Kidney capillary endothelial cell (primary cell): ENCODE data around the gene C1orf167.

ENCODE experiments used
- DNase-seq: peaks from one replicate; pipeline ENCODE4 v3.0.0-alpha.2; 2018; ENCODE audit warnings: low spot score

Gene C1orf167

GRCh38 chr1:11761988-11762406, at the start of gene C1orf167:
TSS of gene C1orf167 (plus strand) at chr1:11762193. CDS start at chr1:11764401, 2,208 bp downstream.
- DNase-seq = no peak

GRCh38 chr1:11712285-11712684, 49.7 kb upstream of the C1orf167 start:
- DNase-seq = no peak

GRCh38 chr1:11713095-11713494, 48.9 kb upstream of the C1orf167 start:
- DNase-seq = no peak

- DNase-seq = no peak
Observed at GRCh38 chr1:11714831-11715575, 47.0 kb upstream of the C1orf167 start.

GRCh38 chr1:11719313-11720032, 42.5 kb upstream of the C1orf167 start:
- DNase-seq = peak; percentile 43

GRCh38 chr1:11720033-11720376, 42.0 kb upstream of the C1orf167 start:
- DNase-seq = no peak

- no peak for DNase-seq
Observed at GRCh38 chr1:11720525-11720924, 41.5 kb upstream of the C1orf167 start.

- no peak for DNase-seq
Observed at GRCh38 chr1:11721311-11721710, 40.7 kb upstream of the C1orf167 start.

GRCh38 chr1:11722538-11722937, 39.5 kb upstream of the C1orf167 start:
- no peak for DNase-seq

GRCh38 chr1:11725616-11726015, 36.4 kb upstream of the C1orf167 start:
- DNase-seq = no peak

GRCh38 chr1:11727119-11727518, 34.9 kb upstream of the C1orf167 start:
- no peak for DNase-seq

GRCh38 chr1:11728126-11728806, 33.7 kb upstream of the C1orf167 start:
- DNase-seq = no peak

- DNase-seq = no peak
Observed at GRCh38 chr1:11729155-11729497, 32.9 kb upstream of the C1orf167 start.

GRCh38 chr1:11729498-11730428, 32.2 kb upstream of the C1orf167 start:
- no peak for DNase-seq

- DNase-seq = peak; percentile 51
Observed at GRCh38 chr1:11730429-11730891, 31.5 kb upstream of the C1orf167 start.

GRCh38 chr1:11731691-11732283, 30.2 kb upstream of the C1orf167 start:
- DNase-seq = peak; percentile 42

GRCh38 chr1:11733306-11733705, 28.7 kb upstream of the C1orf167 start:
- DNase-seq = no peak

GRCh38 chr1:11735531-11735853, 26.5 kb upstream of the C1orf167 start:
- no peak for DNase-seq

GRCh38 chr1:11735854-11736745, 25.9 kb upstream of the C1orf167 start, which contains the start of gene AGTRAP:
TSS of gene AGTRAP (plus strand) at chr1:11736136. CDS start at chr1:11736209, 73 bp downstream.
- DNase-seq = peak; percentile 82
